Measurements from ENCODE around the gene CPAMD8. TPM values are rescaled to one million over a fixed set of nuclear protein-coding genes. Genes with fewer than 3 reads are reported as not detected.

Gene CPAMD8
- total RNA-seq, 2 experiments from 2014 or later = 0.32 to 1.2 TPM

GRCh38 chr19:17036640-17037039 lies 10.0 kb upstream of the CPAMD8 start:
- POLR2A ChIA-PET = no interaction called here
- no peak overlapping the region for H3K4me3 ChIP-seq (ENCODE audit: low read depth, low read length, poor library complexity, severe bottlenecking)
- no peaks in the 10 kb centered on the region for H3K9me2 ChIP-seq (ENCODE audit: insufficient read depth, low read length)
- no peak overlapping the region for H2AFZ ChIP-seq (ENCODE audit: low read length)
- CTCF ChIA-PET (ENCODE audit: unreplicated experiment) = no interaction called here
- BruUV-seq (replicated peaks) = no TSS peak
- no peak for TF ChIP-seq CTCF (conservative IDR thresholded peaks at IDR 0.05; ENCODE audit: low read length)
- TF ChIP-seq EZH2phosphoT487 (IDR thresholded peaks at IDR 0.05; ENCODE audit: borderline replicate concordance, low read depth, low read length) = no peak
- intact Hi-C loops (cut with micrococcal nuclease; ENCODE audit: unreplicated experiment) = no loop called here
- DNase-seq (ENCODE audit: low spot score) = no peak
- no peak overlapping the region for H3K27ac ChIP-seq (ENCODE audit: low read depth, low read length, poor library complexity, severe bottlenecking)
- H4K20me1 ChIP-seq (ENCODE audit: insufficient read depth, low read length) = no peaks in the 10 kb centered on the region
- H3K4me1 ChIP-seq (ENCODE audit: insufficient read depth, low read length, poor library complexity, severe bottlenecking) = no peaks in the 10 kb centered on the region
- no peaks in the 10 kb centered on the region for H3K36me3 ChIP-seq (ENCODE audit: insufficient read depth, low read length)
- no peaks in the 10 kb centered on the region for H3K9me3 ChIP-seq (ENCODE audit: low read length)
- no peaks in the 10 kb centered on the region for H3K79me2 ChIP-seq (ENCODE audit: insufficient read depth, low read depth, low read length)
- H3K4me2 ChIP-seq (ENCODE audit: low read length) = no peak overlapping the region

GRCh38 chr19:17035842-17036424 lies 9.3 kb upstream of the CPAMD8 start:
- ChIA-PET CTCF (ENCODE audit: unreplicated experiment) (no interaction called here), POLR2A (interaction anchor here (0.5 kb wide), 1 partner anchor 222 kb away, joined by 4 read pairs; no protein-coding TSS in a partner anchor)
- DNase-seq (ENCODE audit: low spot score) = peak; percentile 22

More at GRCh38 chr19:17035842-17036424, 9.3 kb upstream of the CPAMD8 start:
- Histone ChIP-seq H3K4me1 (ENCODE audit: insufficient read depth, low read length, poor library complexity, severe bottlenecking) (no peaks in the 10 kb centered on the region), H3K4me3 (ENCODE audit: low read depth, low read length, poor library complexity, severe bottlenecking) (no peak overlapping the region), H3K4me2 (ENCODE audit: low read length) (no peak overlapping the region), H3K9me3 (ENCODE audit: low read length) (no peaks in the 10 kb centered on the region), H3K79me2 (ENCODE audit: insufficient read depth, low read depth, low read length) (no peaks in the 10 kb centered on the region), H3K36me3 (ENCODE audit: insufficient read depth, low read length) (no peaks in the 10 kb centered on the region), H2AFZ (ENCODE audit: low read length) (no peak overlapping the region), H3K9me2 (ENCODE audit: insufficient read depth, low read length) (no peaks in the 10 kb centered on the region), H4K20me1 (ENCODE audit: insufficient read depth, low read length) (no peaks in the 10 kb centered on the region), H3K27ac (ENCODE audit: low read depth, low read length, poor library complexity, severe bottlenecking) (no peak overlapping the region)
- no TSS peak for BruUV-seq (replicated peaks)
- intact Hi-C loops (cut with micrococcal nuclease; ENCODE audit: unreplicated experiment) = no loop called here
- TF ChIP-seq EZH2phosphoT487 (IDR thresholded peaks at IDR 0.05; ENCODE audit: borderline replicate concordance, low read depth, low read length) (no peak), CTCF (conservative IDR thresholded peaks at IDR 0.05; ENCODE audit: low read length) (no peak)
